HG02763 (cell line): ENCODE data around the gene TCF4.

Experiments
- ATAC-seq: cut with Tn5 transposase; IDR thresholded peaks from one replicate; pipeline ENCODE4 v1.9.1; 2021; ENCODE audit warnings: mild to moderate bottlenecking, moderate library complexity; ENCODE audit not compliant: unreplicated experiment

Gene TCF4

DNA sequence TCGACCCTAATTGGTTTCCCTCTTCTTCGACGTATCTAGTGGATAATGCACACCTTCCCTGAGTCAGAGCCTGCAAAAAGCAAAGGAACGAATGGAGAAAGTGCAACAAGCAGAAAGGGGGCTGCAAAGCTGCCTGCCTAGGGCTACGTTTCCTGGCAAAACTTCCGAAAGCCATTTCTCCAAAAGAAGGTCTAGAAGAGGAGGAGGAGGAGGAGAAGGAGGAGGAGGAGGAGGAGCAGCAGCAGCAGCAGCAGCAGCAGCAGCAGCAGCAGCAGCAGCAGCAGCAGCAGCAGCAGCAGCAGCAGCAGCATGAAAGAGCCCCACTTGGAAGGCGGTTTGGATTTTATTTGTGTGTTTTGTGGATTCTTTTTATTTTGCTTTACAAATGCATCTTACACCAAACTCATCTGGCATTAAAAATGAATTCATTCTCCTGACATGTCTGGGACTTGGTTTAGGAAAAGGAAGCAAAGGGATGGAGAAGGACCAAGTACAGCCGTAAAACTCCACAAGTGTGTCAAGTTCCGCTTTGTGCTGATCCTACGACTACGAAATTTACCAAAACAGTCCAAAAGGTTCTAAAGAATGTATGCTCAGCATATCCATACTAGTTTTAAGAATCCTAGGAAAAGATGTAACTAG lies 2.0 kb downstream of the TCF4 start:
- ATAC-seq: no peak

DNA sequence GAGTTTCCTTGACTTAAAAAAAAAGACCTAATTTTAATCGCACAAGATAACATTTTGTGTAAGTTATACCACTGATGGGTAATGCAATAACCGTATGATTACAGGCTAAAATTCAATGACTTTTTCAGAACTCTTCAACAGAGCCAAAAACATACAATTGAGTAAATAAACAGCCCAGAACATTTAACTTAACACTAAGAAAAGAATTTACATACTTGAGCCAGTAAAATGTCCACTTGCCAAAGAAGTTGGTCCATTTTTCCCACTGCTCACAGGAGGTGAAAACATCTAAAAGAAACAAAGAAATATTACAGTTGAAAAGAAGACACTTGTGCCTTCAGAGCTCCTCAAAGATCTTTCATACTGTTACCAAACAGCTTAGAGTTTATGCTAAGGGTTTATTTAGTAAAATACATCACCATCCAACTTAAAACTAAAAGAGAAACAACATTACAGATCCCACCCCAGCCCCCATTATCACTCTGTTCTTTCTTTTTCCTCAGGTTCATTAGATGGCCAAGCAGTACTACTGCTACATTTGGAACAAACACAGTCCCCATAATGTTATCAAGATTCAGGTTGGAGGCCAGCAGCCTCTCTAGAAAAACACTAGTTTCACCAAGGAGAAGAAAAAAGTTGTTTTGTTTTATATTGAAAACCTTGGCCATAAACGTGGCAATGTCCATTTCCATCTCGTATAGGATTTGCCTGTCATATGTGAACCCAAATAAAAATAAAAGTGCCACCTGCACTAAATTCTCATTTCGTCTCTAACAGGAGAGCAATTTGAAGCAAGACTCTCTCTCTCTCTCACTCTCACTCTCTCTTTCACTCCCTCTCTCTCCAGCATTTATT lies 2.7 kb downstream of the TCF4 start:
- ATAC-seq: no peak

DNA sequence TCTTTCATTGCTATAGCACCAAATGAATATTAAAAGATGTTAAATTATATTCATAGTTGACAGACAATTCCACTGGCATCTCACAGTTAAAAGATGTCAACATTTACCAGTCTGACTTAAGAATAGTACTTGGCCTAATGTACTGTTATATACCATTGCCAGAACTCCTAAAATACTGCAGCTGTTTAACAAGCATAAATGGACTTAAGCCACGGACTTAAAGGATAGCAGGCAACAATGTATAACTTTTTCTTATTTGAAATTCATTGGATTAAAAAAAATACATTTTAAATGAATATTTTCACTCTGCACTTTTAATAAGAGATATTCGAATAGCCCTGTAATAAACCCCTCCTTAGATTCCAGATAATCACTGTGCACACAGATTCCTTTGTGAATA lies 3.8 kb downstream of the TCF4 start:
- ATAC-seq: no peak

DNA sequence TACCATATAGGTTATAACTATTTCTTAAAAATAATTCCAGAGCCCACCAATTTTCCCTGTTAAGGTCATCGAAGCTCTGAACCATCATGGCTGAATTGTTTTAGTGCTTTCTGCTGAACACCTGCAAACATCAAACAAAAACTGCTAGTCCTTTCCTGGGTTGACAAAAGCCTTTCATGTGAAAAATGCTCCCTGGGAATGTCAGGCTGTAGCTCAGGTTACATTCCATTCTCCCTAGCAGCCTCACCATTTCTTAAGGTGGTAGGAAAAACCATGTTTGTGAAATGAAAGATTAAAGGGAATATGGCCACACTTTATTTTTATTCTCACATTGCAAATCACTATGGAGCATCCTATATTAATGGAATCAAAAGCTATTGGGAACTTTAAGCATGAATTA lies 5.7 kb downstream of the TCF4 start:
- ATAC-seq: no peak

DNA sequence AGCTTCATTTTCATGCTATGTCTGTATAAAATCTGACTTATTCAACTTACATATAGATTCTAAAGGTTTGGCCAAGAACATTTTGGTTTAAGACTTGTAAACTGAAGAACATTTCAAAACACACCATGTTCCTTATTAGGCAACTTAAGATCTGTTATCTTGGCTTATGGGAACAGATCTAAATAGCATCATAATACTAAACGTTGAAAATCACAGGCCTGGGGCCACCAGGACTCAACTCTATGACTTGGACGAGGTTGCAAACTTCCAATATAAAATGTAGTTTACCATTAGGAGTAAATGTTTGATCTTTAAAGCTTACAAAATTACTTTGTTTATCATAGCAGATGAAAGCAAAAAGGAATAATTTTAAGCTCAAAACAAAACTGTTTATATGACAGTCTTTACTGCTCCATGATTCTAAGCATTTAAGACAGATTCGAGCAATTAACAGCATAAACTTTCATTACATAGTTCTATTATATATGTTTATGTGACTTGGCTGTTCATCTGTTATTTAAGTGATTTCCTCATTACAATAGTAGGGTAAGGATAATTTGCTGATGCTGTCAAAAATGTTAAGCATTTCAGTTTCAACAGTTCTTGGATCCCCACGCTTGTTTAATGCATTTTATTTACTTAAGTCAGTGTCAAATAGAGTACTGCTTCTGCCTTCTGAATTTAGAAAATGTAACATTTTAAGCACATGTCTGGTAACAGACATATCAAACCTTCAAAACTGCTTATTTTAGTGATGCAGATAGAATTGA lies 8.3 kb downstream of the TCF4 start:
- ATAC-seq: no peak

DNA sequence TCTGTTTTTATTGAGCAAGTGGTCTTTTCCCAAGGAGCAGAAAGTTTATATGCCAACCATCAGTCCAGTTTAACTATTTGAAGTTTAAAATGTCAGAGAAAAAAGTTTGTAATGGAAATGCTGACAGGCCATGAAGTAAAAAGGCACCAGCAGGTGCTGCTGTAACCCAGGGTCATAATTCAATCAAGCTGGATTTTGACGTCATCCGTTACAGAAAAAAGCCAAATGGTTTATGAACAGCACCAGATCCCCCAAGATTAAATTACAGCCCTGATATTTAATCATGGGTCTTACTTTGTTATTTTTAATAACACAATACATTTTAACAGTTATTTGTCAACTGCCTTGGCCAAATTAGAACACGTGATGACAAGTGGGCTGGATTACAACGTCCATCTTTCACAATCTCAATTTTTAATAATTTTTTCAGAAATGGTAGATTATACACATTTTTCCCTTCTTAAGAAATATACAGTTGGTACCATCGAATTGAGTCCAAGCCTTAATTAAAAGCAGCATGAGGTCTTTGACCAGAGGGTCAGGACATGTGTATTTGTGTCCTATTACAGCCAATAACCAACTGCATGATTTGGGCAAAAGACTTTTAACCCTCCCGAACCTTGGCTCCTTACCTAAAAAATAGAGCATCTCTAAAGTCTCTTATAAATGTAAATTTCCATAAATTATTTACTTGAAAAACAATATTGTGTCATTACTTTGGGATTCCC lies 10.0 kb downstream of the TCF4 start:
- ATAC-seq: no peak

DNA sequence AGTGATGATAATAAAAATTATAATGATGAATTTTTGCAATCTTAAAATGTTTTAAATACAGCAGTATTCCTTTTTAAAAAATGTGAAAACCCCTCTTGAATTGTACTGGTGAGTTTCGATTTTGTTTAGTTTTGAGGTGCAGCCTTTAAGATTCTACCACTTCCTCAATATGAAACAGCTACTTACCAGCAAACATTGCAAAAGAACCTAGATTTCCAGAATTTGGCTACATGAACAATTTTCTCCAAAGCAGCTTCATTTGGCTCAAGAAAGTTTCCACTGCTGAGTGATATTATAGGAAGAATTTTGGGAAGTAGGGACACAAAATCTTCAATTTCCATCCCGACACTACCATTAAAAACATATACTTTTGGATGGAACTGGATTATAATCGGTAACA lies 12.0 kb downstream of the TCF4 start:
- no peak for ATAC-seq

DNA sequence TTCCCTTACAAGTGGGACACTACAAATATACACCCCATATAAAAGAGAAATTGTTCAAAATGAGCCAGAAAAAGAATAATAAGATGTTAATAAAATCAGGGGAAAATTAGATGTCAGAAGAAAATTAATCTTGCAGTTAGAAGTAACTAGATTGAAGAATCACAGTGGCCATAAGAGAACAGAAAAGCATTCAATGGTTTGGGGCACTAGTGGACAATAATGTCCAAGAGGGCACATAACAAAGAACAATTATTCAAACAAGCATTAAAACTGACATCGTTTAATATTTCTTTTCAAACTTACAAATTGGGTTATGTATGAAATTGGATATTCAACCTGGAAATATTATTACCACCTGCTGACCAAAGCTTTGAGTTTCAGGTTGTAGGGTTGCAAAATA lies 12.9 kb downstream of the TCF4 start:
- ATAC-seq: no peak

DNA sequence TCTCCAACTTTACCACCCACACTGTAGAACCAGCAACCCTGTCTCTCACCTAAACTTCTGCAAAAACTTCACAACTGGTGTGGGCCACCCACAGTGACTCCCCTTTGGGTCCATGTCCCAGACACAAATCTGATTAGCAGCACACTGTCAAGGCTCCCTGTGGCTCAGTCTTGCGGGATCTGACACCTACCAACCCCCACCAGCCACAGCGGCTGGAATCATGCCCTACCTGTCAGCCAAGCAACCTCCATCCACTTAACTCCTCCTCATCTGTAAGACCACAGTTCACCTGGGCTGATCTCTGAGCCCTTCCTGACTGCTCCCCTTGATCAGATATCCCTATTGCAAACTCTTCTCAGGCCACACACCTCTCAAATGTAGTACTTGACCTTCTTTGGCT lies 14.6 kb downstream of the TCF4 start:
- no peak for ATAC-seq

DNA sequence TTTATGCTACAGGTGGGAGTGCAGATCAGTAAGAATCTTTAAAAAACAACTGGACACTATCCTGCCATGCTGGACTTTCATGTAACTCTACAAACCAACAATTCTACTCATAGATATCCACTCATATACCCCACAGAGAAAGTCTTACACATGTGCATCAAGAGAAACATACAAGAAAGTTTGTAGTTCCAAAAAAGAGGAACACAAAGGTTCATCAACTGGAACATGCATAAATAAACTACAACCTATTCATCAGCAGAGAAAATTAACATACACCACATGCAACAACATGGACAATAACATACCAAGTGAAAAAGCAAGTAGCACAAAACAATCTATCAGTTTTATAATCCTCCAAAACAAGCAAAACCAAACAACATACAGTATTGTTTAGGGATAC lies 17.0 kb downstream of the TCF4 start:
- no peak for ATAC-seq

DNA sequence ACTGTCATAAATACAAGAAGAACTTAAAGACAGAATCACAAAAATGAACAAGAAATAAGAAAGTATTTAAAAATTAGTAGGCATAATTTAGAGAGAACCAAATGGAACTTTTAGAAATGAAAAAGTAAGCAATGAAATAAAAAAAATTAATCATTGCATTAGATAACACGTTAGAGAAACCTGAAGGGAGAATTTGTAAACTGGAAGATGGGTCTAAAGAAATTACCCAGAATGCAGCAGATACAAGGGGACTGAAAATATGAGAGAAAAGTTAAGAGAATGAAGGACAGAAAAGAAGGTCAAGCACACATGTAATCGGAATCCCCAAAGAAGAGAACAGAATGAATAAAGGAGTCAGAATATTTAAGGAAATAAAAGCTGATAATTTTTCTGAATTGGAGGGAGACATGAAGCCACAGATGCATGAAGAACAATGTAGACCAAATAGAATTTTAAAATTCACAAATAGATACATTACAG lies 21.5 kb downstream of the TCF4 start:
- no peak for ATAC-seq

DNA sequence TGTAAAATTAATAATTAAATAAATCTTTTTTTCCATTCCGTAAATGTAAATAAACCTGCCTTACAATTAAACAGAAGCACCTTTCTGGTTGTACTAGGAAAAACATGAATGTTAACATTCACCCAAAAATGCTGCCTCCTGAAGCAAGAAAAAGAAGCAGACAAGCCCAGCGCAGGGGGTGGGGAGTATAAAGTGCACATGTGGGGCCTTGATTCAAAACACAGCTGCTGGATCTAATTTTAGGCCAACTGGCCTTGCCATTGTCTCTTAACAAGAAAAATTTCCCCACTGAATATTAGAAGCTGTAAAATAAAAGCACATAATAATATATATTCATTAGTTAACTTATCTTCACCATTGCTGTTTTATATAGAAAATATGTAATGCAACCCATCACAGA lies 28.3 kb downstream of the TCF4 start:
- no peak for ATAC-seq

DNA sequence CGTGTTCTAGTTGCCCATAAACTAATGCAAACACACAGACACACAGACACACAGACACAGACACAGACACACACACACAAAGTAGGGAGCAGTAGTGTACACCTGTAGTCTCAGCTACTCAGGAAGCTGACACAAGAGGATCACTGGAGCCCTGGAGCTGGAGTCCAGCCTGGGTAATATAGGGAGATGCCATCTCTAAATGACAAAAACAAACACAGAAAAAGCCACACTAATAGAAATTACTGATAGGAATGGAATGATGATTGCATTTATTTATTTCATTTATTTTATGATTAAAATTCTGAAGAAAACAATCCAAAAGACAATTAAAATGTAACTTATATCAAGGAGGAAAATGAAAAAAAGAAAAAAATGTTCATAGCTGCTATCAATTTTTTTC lies 30.8 kb downstream of the TCF4 start:
- ATAC-seq: no peak

DNA sequence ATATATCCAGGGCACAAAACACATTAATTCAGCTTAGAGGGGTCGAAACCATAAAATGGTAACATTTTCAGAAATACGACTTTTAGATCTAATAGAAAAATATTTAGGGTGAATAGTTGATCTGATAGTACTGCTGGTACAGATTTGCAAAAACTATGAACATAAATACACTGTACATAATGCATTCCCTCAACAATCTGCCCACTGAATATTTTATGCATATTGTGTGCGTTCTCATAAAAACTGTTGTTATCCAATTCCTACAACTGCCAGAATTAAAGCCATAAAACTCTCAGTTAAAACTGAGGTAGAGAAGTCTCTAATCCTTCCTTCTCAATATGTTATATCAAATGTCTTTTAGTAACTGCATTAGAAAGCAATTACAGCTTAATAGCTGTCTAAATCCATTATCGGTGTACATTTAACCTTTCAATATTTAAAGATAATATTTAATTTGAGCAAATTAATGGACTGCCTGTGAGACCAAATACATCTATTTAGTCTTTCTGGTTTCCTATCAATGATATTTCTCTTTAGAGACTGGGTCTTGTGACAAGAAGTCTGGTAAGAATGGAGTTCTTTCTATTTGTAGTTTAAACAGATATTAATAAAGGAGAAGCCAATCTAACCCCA lies 32.5 kb downstream of the TCF4 start:
- ATAC-seq: no peak

DNA sequence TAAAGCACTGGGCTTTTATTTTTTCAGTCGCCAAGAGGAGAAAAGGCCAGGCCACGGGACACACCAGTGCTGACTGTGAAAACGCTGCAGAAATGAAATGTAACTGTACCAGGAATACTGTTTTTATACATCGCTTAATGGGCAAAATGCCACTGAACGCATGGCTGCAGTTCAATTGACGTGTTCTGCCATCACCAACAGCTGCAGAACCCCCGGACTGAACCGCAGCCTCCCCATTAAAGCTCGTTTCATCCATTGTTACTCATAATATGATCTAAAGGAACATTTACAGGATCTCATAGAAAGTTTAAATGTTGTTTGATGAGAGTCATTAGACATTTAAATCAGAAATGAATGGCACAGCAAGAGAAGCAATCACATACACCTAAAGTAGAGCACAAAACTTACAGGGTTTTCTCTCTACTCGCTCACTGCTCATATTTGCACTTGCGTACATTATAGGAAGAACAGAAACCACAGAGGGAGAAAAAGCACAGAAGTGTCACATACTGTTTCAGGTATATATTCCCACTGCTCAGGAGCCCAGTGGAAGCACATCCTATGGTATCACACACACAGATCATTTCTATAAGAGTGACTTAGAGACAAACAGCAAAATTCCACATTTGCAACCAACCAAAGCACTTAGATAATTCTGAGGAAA lies 35.3 kb downstream of the TCF4 start:
- no peak for ATAC-seq

DNA sequence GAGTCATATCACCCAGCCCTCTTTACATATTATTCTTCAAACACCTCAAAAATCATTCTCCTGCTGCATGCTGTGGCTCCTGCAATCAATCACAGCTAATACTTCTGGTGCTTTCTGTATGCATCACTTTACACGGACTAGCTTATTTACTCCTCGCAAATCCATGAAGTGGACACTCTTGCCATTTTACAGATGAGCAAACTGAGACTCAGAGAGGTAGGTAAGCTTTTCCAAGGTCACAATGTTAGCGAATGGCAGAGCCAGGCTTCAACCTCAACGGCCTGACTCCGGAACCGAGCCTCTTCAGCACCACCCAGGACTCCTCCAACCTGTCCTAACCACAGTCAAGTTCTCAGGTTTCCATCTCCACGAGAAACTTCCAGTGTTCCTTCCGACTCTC lies 36.8 kb downstream of the TCF4 start:
- no peak for ATAC-seq

DNA sequence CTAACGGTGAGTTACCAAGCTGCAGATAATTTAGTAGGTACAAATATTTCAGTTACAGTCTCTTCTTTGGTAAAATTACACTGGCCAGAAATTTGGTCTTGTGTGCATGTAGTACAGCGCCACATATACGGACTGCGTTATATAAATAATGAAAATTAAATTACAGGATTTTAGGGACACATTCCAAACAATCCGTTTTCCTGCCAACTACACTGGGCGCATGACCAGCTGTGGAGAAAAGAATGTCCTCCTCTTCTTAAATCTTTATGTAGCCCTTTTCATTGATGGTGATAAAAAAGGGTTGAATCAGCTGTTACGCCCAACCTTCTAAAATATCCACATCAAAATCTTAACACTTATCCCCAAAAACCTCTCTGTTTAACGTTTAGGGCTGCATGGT lies 37.5 kb downstream of the TCF4 start:
- ATAC-seq: no peak

DNA sequence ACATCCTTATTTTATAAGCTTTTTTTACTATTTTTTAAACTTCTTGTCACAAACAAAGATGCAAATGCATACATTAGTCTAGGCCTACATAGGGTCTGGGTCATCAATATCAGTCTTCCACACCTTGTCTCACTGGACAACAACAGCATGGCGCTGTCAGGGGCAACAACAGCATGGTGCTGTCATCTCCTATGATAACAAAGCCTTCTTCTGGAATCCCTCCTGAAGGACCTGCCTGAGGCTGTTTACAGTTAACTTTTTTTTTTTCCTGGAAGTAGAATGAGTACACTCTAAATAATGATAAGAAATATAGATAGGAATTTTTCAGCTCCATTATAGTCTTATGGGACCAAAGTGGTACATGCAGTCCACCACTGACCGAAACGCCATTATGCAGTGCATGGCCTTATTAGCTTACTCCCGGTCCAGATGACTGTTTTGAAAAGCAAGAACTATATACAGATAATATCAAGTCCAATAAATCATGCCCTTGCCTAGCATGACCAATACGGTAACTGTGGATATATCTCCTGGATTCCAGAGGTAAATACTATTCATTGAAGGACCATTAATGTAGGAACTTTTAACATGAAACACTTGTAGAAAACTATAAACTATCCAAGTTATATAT lies 38.4 kb downstream of the TCF4 start:
- no peak for ATAC-seq

DNA sequence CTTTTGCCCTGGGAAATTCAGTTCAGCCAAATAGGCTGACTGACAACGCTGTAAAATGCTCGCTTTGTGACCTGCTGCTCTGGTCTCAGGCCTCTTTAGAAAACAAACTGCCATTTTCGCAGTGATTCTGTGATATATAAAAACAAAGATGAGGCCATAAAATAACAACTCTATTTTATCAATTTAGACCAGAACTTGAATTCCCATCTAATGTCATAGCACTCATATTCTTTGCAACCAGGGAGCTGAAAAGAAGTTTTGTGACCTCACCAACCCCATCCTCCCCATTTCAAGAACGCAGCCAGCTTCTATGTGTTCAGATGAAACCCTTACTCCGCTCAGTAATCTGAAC lies 40.3 kb downstream of the TCF4 start:
- ATAC-seq: no peak
